ENCODE measurements around the gene OR5A2. TPM values are rescaled to one million over a fixed set of nuclear protein-coding genes. Genes with fewer than 3 reads are reported as not detected.
"Not testable (repeated sequence)": the region's sequence is repeated elsewhere in the genome, so short reads cannot be mapped to it uniquely, and the experiment has no call there.

OR5A2 gene
- total and polyA plus RNA-seq, 4 experiments from 2014 or later = not detected

DNA sequence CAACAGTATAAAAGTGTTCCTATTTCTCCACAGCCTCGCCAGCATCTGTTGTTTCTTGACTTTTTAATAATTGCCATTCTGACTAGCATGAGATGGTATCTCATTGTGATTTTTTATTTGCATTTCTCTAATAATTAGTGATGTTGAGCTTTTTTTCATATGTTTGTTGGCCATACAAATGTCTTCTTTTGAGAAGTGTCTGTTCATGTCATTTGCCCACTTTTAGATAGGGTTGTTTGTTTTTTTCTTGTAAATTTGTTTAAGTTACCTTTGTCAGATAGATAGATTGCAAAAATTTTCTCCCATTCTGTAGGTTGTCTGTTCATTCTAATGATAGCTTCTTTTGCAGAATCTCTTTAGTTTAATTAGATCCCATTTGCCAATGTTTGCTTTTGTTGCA lies 19.4 kb upstream of the OR5A2 start:
- POLR2A ChIA-PET (ENCODE audit: partially characterized antibody); H3K27me3 Mint-ChIP-seq; H3K4me3 Mint-ChIP-seq: not testable (repeated sequence)

DNA sequence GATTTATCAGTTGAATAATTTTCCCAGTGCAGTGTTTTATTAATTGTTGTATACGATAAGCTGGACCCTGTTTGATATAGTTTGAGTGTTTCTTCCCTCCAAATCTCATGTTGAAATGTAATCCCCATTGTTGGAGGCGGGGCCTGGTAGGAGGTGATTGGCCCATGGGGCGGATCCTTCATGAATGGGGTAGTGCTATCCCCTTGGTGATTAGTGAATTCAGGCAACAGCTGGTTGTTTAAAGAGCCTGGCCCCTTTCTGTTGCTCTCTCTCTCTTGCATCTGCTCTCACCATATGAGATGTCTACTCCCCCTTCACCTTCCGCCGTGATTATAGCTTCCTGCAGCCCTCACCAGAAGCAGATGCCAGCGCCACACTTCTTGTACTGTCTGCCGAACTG lies 11.6 kb upstream of the OR5A2 start:
- Mint-ChIP-seq H3K4me1 (no peaks in the 10 kb centered on the region), H3K4me3 (no peak overlapping the region), H3K27me3 (peaks cover 3 to 4% of the 10 kb centered on the region in 2 donors), H3K27ac (no peak overlapping the region), H3K36me3 (no peaks in the 10 kb centered on the region), H3K9me3 (no peaks in the 10 kb centered on the region)
- Histone ChIP-seq H3K36me3 (ENCODE audit: insufficient read depth, low read length) (no peaks in the 10 kb centered on the region), H3K4me1 (ENCODE audit: insufficient read depth, low read length) (no peaks in the 10 kb centered on the region), H3K27me3 (ENCODE audit: insufficient read depth, low read length) (no peaks in the 10 kb centered on the region), H3K4me3 (ENCODE audit: low read length in 2 of 2) (no peak overlapping the region), H3K9me3 (ENCODE audit: control insufficient read depth in 1 of 2, low read length in 2 of 2) (no peaks in the 10 kb centered on the region), H3K27ac (ENCODE audit: low read depth, low read length) (no peak overlapping the region)
- ChIA-PET POLR2A (ENCODE audit: partially characterized antibody) (no interaction called here), CTCF (ENCODE audit: partially characterized antibody) (interaction anchor here (0.9 to 1.2 kb wide), 4 partner anchors 8 to 379 kb away, joined by 3 to 8 read pairs (median 4); no protein-coding TSS in a partner anchor)
- intact Hi-C loops (cut with micrococcal nuclease) = no loop called here
- DNase-seq = no peak

More for the DNA sequence above, 19.4 kb upstream of the OR5A2 start:
- H3K27me3 ChIP-seq (ENCODE audit: insufficient read depth, low read length); CTCF ChIA-PET (ENCODE audit: partially characterized antibody); H3K36me3 ChIP-seq (ENCODE audit: insufficient read depth, low read length); H3K4me1 Mint-ChIP-seq; DNase-seq; H3K9me3 ChIP-seq (ENCODE audit: control insufficient read depth in 1 of 2, low read length in 2 of 2); H3K36me3 Mint-ChIP-seq; H3K4me3 ChIP-seq (ENCODE audit: low read length in 2 of 2); intact Hi-C loops (cut with micrococcal nuclease); H3K4me1 ChIP-seq (ENCODE audit: insufficient read depth, low read length); H3K27ac ChIP-seq (ENCODE audit: low read depth, low read length); H3K27ac Mint-ChIP-seq: not testable (repeated sequence)
- peaks cover 0 to 13% (median 4%) of the 10 kb centered on the region in 8 donors for H3K9me3 Mint-ChIP-seq

GRCh38 chr11:59436169-59436568 lies 10.0 kb upstream of the OR5A2 start, which contains the start of gene OR5A1:
Gene OR5A1, plus strand, starts transcription at chr11:59436469. Its CDS starts 6,700 bp downstream, at chr11:59443169.
- intact Hi-C loops (cut with micrococcal nuclease) = no loop called here
- Mint-ChIP-seq H3K36me3 (no peaks in the 10 kb centered on the region), H3K27ac (no peak within 1 kb of the TSS), H3K4me3 (no peak within 1 kb of the TSS), H3K27me3 (peaks cover 2 to 9% of the 10 kb centered on the region in 2 donors), H3K9me3 (no peaks in the 10 kb centered on the region), H3K4me1 (no peaks in the 10 kb centered on the region)
- no peaks in the 10 kb centered on the region for H3K27me3 ChIP-seq (ENCODE audit: insufficient read depth, low read length)
- ChIA-PET CTCF (ENCODE audit: partially characterized antibody) (no interaction called here), POLR2A (ENCODE audit: partially characterized antibody) (no interaction called here)
- H3K9me3 ChIP-seq (ENCODE audit: control insufficient read depth in 1 of 2, low read length in 2 of 2) = no peaks in the 10 kb centered on the region
- H3K4me1 ChIP-seq (ENCODE audit: insufficient read depth, low read length) = no peaks in the 10 kb centered on the region
- no peak within 1 kb of the TSS for H3K27ac ChIP-seq (ENCODE audit: low read depth, low read length)
- no peak within 1 kb of the TSS for H3K4me3 ChIP-seq (ENCODE audit: low read length in 2 of 2)
- DNase-seq = no peak
- H3K36me3 ChIP-seq (ENCODE audit: insufficient read depth, low read length) = no peaks in the 10 kb centered on the region

- Mint-ChIP-seq H3K36me3 (no peaks in the 10 kb centered on the region), H3K27me3 (peaks cover 4 to 9% of the 10 kb centered on the region in 2 donors), H3K4me1 (no peaks in the 10 kb centered on the region), H3K9me3 (no peaks in the 10 kb centered on the region), H3K27ac (no peak overlapping the region), H3K4me3 (no peak overlapping the region)
- ChIA-PET CTCF (ENCODE audit: partially characterized antibody) (interaction anchor here (1.0 to 6.1 kb wide), 15 partner anchors 8 to 377 kb away, joined by 3 to 69 read pairs (median 4); partner anchors contain the start of gene DTX4), POLR2A (ENCODE audit: partially characterized antibody) (no interaction called here)
- H3K27me3 ChIP-seq (ENCODE audit: insufficient read depth, low read length) = no peaks in the 10 kb centered on the region
- peak; percentile 38 to 64 (median 57) for DNase-seq
- H3K4me3 ChIP-seq (ENCODE audit: low read length in 2 of 2) = no peak overlapping the region
- H3K4me1 ChIP-seq (ENCODE audit: insufficient read depth, low read length) = no peaks in the 10 kb centered on the region
- H3K27ac ChIP-seq (ENCODE audit: low read depth, low read length) = no peak overlapping the region
- H3K9me3 ChIP-seq (ENCODE audit: control insufficient read depth in 1 of 2, low read length in 2 of 2) = no peaks in the 10 kb centered on the region
- no peaks in the 10 kb centered on the region for H3K36me3 ChIP-seq (ENCODE audit: insufficient read depth, low read length)
- intact Hi-C loops (cut with micrococcal nuclease) = loop anchor here (1.0 kb wide), 1 partner anchor 146 kb away; no protein-coding TSS in a partner anchor
Observed at GRCh38 chr11:59429924-59430516, 3.8 kb upstream of the OR5A2 start.

- Mint-ChIP-seq H3K4me3 (no peak overlapping the region), H3K27me3 (peaks cover 2 to 8% of the 10 kb centered on the region in 2 donors), H3K9me3 (no peaks in the 10 kb centered on the region), H3K4me1 (no peaks in the 10 kb centered on the region), H3K36me3 (no peaks in the 10 kb centered on the region), H3K27ac (no peak overlapping the region)
- no peaks in the 10 kb centered on the region for H3K36me3 ChIP-seq (ENCODE audit: insufficient read depth, low read length)
- no peaks in the 10 kb centered on the region for H3K27me3 ChIP-seq (ENCODE audit: insufficient read depth, low read length)
- no peaks in the 10 kb centered on the region for H3K9me3 ChIP-seq (ENCODE audit: control insufficient read depth in 1 of 2, low read length in 2 of 2)
- CTCF ChIA-PET (ENCODE audit: partially characterized antibody) = no interaction called here
- no peak for DNase-seq
- POLR2A ChIA-PET (ENCODE audit: partially characterized antibody) = no interaction called here
- H3K4me3 ChIP-seq (ENCODE audit: low read length in 2 of 2) = no peak overlapping the region
- no peak overlapping the region for H3K27ac ChIP-seq (ENCODE audit: low read depth, low read length)
- no peaks in the 10 kb centered on the region for H3K4me1 ChIP-seq (ENCODE audit: insufficient read depth, low read length)
- intact Hi-C loops (cut with micrococcal nuclease) = no loop called here
Observed at GRCh38 chr11:59427068-59427382, 812 bp upstream of the OR5A2 start.

DNA sequence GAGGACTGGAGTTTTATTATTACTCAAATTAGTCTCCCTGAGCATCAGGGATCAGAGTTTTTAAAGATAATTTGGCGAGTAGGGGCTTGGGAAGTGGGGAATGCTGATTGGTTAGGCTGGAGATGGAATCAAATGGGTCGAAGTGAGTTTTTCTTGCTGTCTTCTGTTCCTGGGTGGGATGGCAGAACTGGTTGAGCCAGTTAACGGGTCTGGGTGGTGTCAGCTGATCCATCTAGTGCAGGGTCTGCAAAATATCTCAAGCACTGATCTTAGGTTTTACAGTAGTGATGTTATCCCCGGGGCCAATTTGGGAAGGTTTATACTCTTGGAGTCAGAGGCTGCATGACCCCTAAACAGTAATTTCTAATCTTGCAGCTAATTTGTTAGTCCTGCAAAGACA lies 1.1 kb downstream of the OR5A2 start:
- no peaks in the 10 kb centered on the region for H3K4me1 ChIP-seq (ENCODE audit: insufficient read depth, low read length)
- H3K27me3 ChIP-seq (ENCODE audit: insufficient read depth, low read length) = no peaks in the 10 kb centered on the region
- no peaks in the 10 kb centered on the region for H3K4me1 Mint-ChIP-seq
- H3K27ac ChIP-seq (ENCODE audit: low read depth, low read length) = no peak overlapping the region
- H3K4me3 ChIP-seq (ENCODE audit: low read length in 2 of 2) = no peak overlapping the region
- H3K4me3 Mint-ChIP-seq = no peak overlapping the region
- no peaks in the 10 kb centered on the region for H3K36me3 ChIP-seq (ENCODE audit: insufficient read depth, low read length)
- ChIA-PET POLR2A (ENCODE audit: partially characterized antibody) (no interaction called here), CTCF (ENCODE audit: partially characterized antibody) (interaction anchor here (1.2 kb wide), 1 partner anchor 239 kb away, joined by 3 read pairs; no protein-coding TSS in a partner anchor)
- peak overlapping the region in 1 of 7 donors; percentile 30 for H3K27ac Mint-ChIP-seq
- no peak for DNase-seq
- H3K9me3 ChIP-seq (ENCODE audit: control insufficient read depth in 1 of 2, low read length in 2 of 2) = no peaks in the 10 kb centered on the region
- H3K36me3 Mint-ChIP-seq = no peaks in the 10 kb centered on the region
- peaks cover 2 to 6% of the 10 kb centered on the region in 2 donors for H3K27me3 Mint-ChIP-seq
- no peaks in the 10 kb centered on the region for H3K9me3 Mint-ChIP-seq
- intact Hi-C loops (cut with micrococcal nuclease) = no loop called here

GRCh38 chr11:59423835-59424234 lies 2.4 kb downstream of the OR5A2 start:
- no peak for DNase-seq
- peaks cover 0 to 5% of the 10 kb centered on the region in 2 donors for H3K27me3 Mint-ChIP-seq
- Histone ChIP-seq H3K27me3 (ENCODE audit: insufficient read depth, low read length) (no peaks in the 10 kb centered on the region), H3K4me1 (ENCODE audit: insufficient read depth, low read length) (no peaks in the 10 kb centered on the region), H3K9me3 (ENCODE audit: control insufficient read depth in 1 of 2, low read length in 2 of 2) (no peaks in the 10 kb centered on the region), H3K4me3 (ENCODE audit: low read length in 2 of 2) (no peak overlapping the region), H3K27ac (ENCODE audit: low read depth, low read length) (no peak overlapping the region), H3K36me3 (ENCODE audit: insufficient read depth, low read length) (no peaks in the 10 kb centered on the region)
- H3K4me3 Mint-ChIP-seq = no peak overlapping the region
- intact Hi-C loops (cut with micrococcal nuclease) = no loop called here
- H3K9me3 Mint-ChIP-seq = no peaks in the 10 kb centered on the region
- CTCF ChIA-PET (ENCODE audit: partially characterized antibody) = no interaction called here
- H3K27ac Mint-ChIP-seq = no peak overlapping the region
- POLR2A ChIA-PET (ENCODE audit: partially characterized antibody) = no interaction called here
- no peaks in the 10 kb centered on the region for H3K36me3 Mint-ChIP-seq
- H3K4me1 Mint-ChIP-seq = no peaks in the 10 kb centered on the region
